PFSK-1 (cell line): ENCODE measurements around the gene KCNMB1.

ENCODE experiments used
- FOXP2 ChIP-seq: optimal IDR thresholded peaks from 2 replicates; pipeline ENCODE3; 2011; ENCODE audit warnings: borderline replicate concordance, control low read depth, inconsistent platforms; ENCODE audit not compliant: insufficient read depth; ENCODE audit errors: extremely low read length, extremely low read depth
- POLR2AphosphoS5 ChIP-seq: IDR thresholded peaks from 2 replicates; pipeline ENCODE4 v1.6.1; 2012; ENCODE audit warnings: low read depth, mild to moderate bottlenecking, control low read depth, low read length, moderate library complexity
- REST ChIP-seq, 2 experiments: IDR thresholded peaks; 2 replicates each; pipeline versions ENCODE4 v1.6.1 to v1.8.0; 2011 to 2012; ENCODE audit warnings: low read depth in 2 of 2, low read length in 2 of 2, control low read depth in 1 of 2, inconsistent platforms in 1 of 2, mild to moderate bottlenecking in 1 of 2, moderate library complexity in 1 of 2; ENCODE audit not compliant: insufficient read depth in 1 of 2
- SIN3A ChIP-seq: IDR thresholded peaks from 2 replicates; pipeline ENCODE4 v1.6.1; 2012; ENCODE audit warnings: mild to moderate bottlenecking, low read length, moderate library complexity, borderline replicate concordance; ENCODE audit not compliant: insufficient read depth
- TAF1 ChIP-seq: IDR thresholded peaks from 2 replicates; pipeline ENCODE4 v1.6.1; 2012; ENCODE audit warnings: low read length, control low read depth, borderline replicate concordance; ENCODE audit not compliant: insufficient read depth

KCNMB1 gene

GRCh38 chr5:170333161-170333910, 55.8 kb downstream of the KCNMB1 start:
- TF ChIP-seq FOXP2 (no peak), REST (IDR thresholded peaks at IDR 0.05; ENCODE audit: insufficient read depth in 1 of 2, low read depth in 2 of 2, low read length in 2 of 2) (no peak), SIN3A (no peak), POLR2AphosphoS5 (no peak), TAF1 (no peak)

- TF ChIP-seq POLR2AphosphoS5 = no peak
- no peak for TF ChIP-seq FOXP2
- TF ChIP-seq REST (IDR thresholded peaks at IDR 0.05; ENCODE audit: insufficient read depth in 1 of 2, low read depth in 2 of 2, low read length in 2 of 2) = no peak
- no peak for TF ChIP-seq SIN3A
- TF ChIP-seq TAF1 = no peak
Observed at GRCh38 chr5:170332058-170332457, 57.1 kb downstream of the KCNMB1 start.

- no peak for TF ChIP-seq FOXP2
- TF ChIP-seq SIN3A = no peak
- TF ChIP-seq TAF1 = no peak
- TF ChIP-seq POLR2AphosphoS5 = no peak
- no peak for TF ChIP-seq REST (IDR thresholded peaks at IDR 0.05; ENCODE audit: insufficient read depth in 1 of 2, low read depth in 2 of 2, low read length in 2 of 2)
Observed at GRCh38 chr5:170330568-170331054, 58.6 kb downstream of the KCNMB1 start.

- TF ChIP-seq SIN3A = no peak
- TF ChIP-seq FOXP2 = no peak
- TF ChIP-seq TAF1 = no peak
- no peak for TF ChIP-seq REST (IDR thresholded peaks at IDR 0.05; ENCODE audit: insufficient read depth in 1 of 2, low read depth in 2 of 2, low read length in 2 of 2)
- TF ChIP-seq POLR2AphosphoS5 = no peak
Observed at GRCh38 chr5:170329524-170329923, 59.6 kb downstream of the KCNMB1 start.

GRCh38 chr5:170327829-170328228, 61.3 kb downstream of the KCNMB1 start:
- TF ChIP-seq REST (IDR thresholded peaks at IDR 0.05; ENCODE audit: insufficient read depth in 1 of 2, low read depth in 2 of 2, low read length in 2 of 2) (no peak), POLR2AphosphoS5 (no peak), TAF1 (no peak), FOXP2 (no peak), SIN3A (no peak)
